Measurements from ENCODE around the gene ZNF608.

ZNF608 gene

DNA sequence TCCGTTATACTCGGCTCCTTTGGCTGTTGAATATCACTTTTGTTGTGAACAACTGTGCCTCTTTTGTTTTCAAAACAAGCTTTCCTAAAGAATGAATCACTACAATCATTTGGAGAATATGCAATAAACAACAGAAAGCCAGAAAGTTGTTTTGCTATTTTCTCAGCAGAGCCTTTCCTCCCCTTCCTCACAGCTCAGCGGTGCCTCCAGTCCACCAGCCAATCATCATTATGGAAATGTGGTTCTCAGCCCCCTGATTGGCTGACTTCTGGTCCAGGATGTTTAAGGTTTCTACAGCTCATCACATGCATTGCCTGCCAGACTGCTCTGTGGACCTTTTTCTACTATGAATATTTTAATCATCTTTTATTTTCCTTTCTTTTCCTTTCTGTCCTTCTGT, 9.1 kb upstream of the ZNF608 start:
- H3K4me3 ChIP-seq (replicated peaks; ENCODE audit: insufficient read depth, low read length): no peak overlapping the region
- no peaks in the 10 kb centered on the region for H3K27me3 ChIP-seq (ENCODE audit: insufficient read depth, poor library complexity, severe bottlenecking)
- DNase-seq (ENCODE audit: low read depth in 1 of 2, low spot score in 1 of 2): no peak
- no peak overlapping the region for H3K27ac ChIP-seq (replicated peaks)
- TF ChIP-seq, protein P1, sequence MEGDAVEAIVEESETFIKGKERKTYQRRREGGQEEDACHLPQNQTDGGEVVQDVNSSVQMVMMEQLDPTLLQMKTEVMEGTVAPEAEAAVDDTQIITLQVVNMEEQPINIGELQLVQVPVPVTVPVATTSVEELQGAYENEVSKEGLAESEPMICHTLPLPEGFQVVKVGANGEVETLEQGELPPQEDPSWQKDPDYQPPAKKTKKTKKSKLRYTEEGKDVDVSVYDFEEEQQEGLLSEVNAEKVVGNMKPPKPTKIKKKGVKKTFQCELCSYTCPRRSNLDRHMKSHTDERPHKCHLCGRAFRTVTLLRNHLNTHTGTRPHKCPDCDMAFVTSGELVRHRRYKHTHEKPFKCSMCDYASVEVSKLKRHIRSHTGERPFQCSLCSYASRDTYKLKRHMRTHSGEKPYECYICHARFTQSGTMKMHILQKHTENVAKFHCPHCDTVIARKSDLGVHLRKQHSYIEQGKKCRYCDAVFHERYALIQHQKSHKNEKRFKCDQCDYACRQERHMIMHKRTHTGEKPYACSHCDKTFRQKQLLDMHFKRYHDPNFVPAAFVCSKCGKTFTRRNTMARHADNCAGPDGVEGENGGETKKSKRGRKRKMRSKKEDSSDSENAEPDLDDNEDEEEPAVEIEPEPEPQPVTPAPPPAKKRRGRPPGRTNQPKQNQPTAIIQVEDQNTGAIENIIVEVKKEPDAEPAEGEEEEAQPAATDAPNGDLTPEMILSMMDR (IDR thresholded peaks at IDR 0.05; ENCODE audit: insufficient read depth, low read length): no peak
- TF ChIP-seq, protein P2, sequence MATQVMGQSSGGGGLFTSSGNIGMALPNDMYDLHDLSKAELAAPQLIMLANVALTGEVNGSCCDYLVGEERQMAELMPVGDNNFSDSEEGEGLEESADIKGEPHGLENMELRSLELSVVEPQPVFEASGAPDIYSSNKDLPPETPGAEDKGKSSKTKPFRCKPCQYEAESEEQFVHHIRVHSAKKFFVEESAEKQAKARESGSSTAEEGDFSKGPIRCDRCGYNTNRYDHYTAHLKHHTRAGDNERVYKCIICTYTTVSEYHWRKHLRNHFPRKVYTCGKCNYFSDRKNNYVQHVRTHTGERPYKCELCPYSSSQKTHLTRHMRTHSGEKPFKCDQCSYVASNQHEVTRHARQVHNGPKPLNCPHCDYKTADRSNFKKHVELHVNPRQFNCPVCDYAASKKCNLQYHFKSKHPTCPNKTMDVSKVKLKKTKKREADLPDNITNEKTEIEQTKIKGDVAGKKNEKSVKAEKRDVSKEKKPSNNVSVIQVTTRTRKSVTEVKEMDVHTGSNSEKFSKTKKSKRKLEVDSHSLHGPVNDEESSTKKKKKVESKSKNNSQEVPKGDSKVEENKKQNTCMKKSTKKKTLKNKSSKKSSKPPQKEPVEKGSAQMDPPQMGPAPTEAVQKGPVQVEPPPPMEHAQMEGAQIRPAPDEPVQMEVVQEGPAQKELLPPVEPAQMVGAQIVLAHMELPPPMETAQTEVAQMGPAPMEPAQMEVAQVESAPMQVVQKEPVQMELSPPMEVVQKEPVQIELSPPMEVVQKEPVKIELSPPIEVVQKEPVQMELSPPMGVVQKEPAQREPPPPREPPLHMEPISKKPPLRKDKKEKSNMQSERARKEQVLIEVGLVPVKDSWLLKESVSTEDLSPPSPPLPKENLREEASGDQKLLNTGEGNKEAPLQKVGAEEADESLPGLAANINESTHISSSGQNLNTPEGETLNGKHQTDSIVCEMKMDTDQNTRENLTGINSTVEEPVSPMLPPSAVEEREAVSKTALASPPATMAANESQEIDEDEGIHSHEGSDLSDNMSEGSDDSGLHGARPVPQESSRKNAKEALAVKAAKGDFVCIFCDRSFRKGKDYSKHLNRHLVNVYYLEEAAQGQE (IDR thresholded peaks at IDR 0.05; ENCODE audit: insufficient replicate concordance, low read depth): no peak
- no peak for TF ChIP-seq SPI1 (IDR thresholded peaks at IDR 0.05; ENCODE audit: borderline replicate concordance, low read depth)
- TF ChIP-seq POLR2AphosphoS5 (IDR thresholded peaks at IDR 0.05; ENCODE audit: low read depth): no peak
- no peak for TF ChIP-seq GABPA (IDR thresholded peaks at IDR 0.05; ENCODE audit: low read depth)

DNA sequence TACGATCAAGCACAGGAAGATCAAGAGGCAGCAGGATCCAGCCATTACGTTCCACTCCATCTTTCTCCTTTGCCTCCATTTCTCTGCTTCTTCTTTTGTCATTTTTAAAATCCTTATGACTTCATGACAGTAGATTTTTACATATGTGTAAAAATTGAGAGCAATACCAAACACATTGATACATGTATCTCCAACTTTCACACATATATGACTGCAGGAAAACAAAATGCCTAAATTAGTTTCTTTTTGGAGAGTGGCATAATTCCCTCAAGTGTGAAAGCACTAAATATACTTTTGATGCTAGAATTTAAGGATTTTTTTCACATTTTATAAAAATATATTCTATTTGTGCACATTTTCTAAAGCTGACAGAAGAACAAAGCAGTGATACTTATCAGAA, 8.6 kb upstream of the ZNF608 start:
- no peak overlapping the region for H3K4me3 ChIP-seq (replicated peaks; ENCODE audit: insufficient read depth, low read length)
- no peak overlapping the region for H3K27ac ChIP-seq (replicated peaks)
- H3K27me3 ChIP-seq (ENCODE audit: insufficient read depth, poor library complexity, severe bottlenecking): no peaks in the 10 kb centered on the region
- no peak for DNase-seq (ENCODE audit: low read depth in 1 of 2, low spot score in 1 of 2)
- TF ChIP-seq POLR2AphosphoS5 (IDR thresholded peaks at IDR 0.05; ENCODE audit: low read depth): no peak
- no peak for TF ChIP-seq GABPA (IDR thresholded peaks at IDR 0.05; ENCODE audit: low read depth)
- TF ChIP-seq, protein P2 (IDR thresholded peaks at IDR 0.05; ENCODE audit: insufficient replicate concordance, low read depth): no peak
- TF ChIP-seq, protein P1 (IDR thresholded peaks at IDR 0.05; ENCODE audit: insufficient read depth, low read length): no peak
- no peak for TF ChIP-seq SPI1 (IDR thresholded peaks at IDR 0.05; ENCODE audit: borderline replicate concordance, low read depth)

DNA sequence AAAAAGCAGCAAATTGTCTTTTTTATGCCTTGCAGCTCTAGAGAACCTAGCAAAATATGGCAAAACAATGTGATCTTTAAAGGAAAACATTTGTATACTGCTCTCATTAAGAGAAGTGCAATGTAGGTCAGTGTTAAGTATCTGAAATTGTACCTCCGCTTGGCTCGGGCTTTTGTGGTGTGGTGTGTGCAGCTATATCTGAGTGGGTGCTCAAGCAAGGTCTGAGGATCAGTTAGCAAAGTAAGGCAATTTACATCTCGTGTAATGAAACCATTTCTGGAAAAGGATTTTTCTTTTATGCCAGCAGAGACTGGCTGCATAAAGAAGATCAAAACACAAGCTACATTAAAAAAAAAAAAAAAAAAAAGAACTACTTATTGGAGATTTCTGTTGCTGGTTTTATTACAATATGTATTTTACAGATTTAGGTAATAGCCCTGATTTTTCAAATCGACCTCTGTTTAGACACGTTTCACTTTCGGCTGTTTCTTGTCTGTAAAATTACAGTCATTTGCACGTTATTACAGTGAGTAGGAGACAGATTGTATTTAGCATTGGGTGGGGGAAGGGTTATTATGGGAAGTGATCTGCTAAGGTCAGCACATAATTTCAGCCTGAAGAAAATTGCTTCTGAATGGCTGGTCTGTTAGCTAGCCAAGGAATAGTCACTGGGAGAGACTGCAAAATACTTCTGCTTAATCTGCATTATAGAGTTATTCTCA, 7.9 kb upstream of the ZNF608 start:
- no peak for DNase-seq (ENCODE audit: low read depth in 1 of 2, low spot score in 1 of 2)
- Histone ChIP-seq H3K27me3 (ENCODE audit: insufficient read depth, poor library complexity, severe bottlenecking) (no peaks in the 10 kb centered on the region), H3K27ac (replicated peaks) (no peak overlapping the region), H3K4me3 (replicated peaks; ENCODE audit: insufficient read depth, low read length) (no peak overlapping the region)
- TF ChIP-seq SPI1 (IDR thresholded peaks at IDR 0.05; ENCODE audit: borderline replicate concordance, low read depth) (no peak), GABPA (IDR thresholded peaks at IDR 0.05; ENCODE audit: low read depth) (no peak), POLR2AphosphoS5 (IDR thresholded peaks at IDR 0.05; ENCODE audit: low read depth) (no peak)
- TF ChIP-seq, protein P2 (IDR thresholded peaks at IDR 0.05; ENCODE audit: insufficient replicate concordance, low read depth): no peak
- TF ChIP-seq, protein P1 (IDR thresholded peaks at IDR 0.05; ENCODE audit: insufficient read depth, low read length): no peak

All from HL-60 (cell line).